H9 (cell line): ENCODE results near the gene PABPC3. TPM values are rescaled to one million over a fixed set of nuclear protein-coding genes. Genes with fewer than 3 reads are reported as not detected.

ENCODE experiments used
- DNase-seq: peaks from one replicate; pipeline ENCODE4 v3.0.0-alpha.2; 2017
- H2AFZ ChIP-seq: one replicate; pipeline ENCODE4 v1.6.1; 2013; ENCODE audit warnings: mild to moderate bottlenecking, low read length, control low read depth, moderate library complexity
- H2AK5ac ChIP-seq: 2 replicates; pipeline ENCODE4 v1.6.1; 2013; ENCODE audit warnings: low read length, control low read depth, mixed read lengths; ENCODE audit not compliant: insufficient read length
- H2BK120ac ChIP-seq: one replicate; pipeline ENCODE4 v1.6.1; 2013; ENCODE audit warnings: low read depth, mild to moderate bottlenecking, low read length, control low read depth, inconsistent platforms; ENCODE audit not compliant: poor library complexity, severe bottlenecking
- H2BK12ac ChIP-seq: 2 replicates; pipeline ENCODE4 v1.6.1; 2013; ENCODE audit warnings: low read length, control low read depth, mixed read lengths, low read depth; ENCODE audit not compliant: insufficient read length
- H2BK15ac ChIP-seq: 2 replicates; pipeline ENCODE4 v1.6.1; 2013; ENCODE audit warnings: low read depth, low read length, control low read depth
- H2BK20ac ChIP-seq: one replicate; pipeline ENCODE4 v1.6.1; 2013; ENCODE audit warnings: low read depth, mild to moderate bottlenecking, low read length, control low read depth, inconsistent platforms; ENCODE audit not compliant: poor library complexity, severe bottlenecking
- H2BK5ac ChIP-seq: 2 replicates; pipeline ENCODE4 v1.6.1; 2013; ENCODE audit warnings: low read length, control low read depth, mixed read lengths; ENCODE audit not compliant: insufficient read length
- H3K14ac ChIP-seq: 2 replicates; pipeline ENCODE4 v1.6.1; 2013; ENCODE audit warnings: low read length, control low read depth; ENCODE audit not compliant: insufficient read depth
- H3K18ac ChIP-seq: 2 replicates; pipeline ENCODE4 v1.6.1; 2013; ENCODE audit warnings: low read depth, mild to moderate bottlenecking, mixed read lengths, low read length, control low read depth; ENCODE audit not compliant: insufficient read length
- H3K23ac ChIP-seq: 2 replicates; pipeline ENCODE4 v1.6.1; 2013; ENCODE audit warnings: low read length, control low read depth, mixed read lengths, low read depth; ENCODE audit not compliant: insufficient read length
- H3K23me2 ChIP-seq: 2 replicates; pipeline ENCODE4 v1.6.1; 2013; ENCODE audit warnings: low read depth, mild to moderate bottlenecking, mixed read lengths, low read length, control low read depth; ENCODE audit not compliant: insufficient read length, poor library complexity, severe bottlenecking
- H3K27ac ChIP-seq: 2 replicates; pipeline ENCODE4 v1.5.1; 2013; ENCODE audit warnings: low read length, control low read depth, mixed read lengths, low read depth; ENCODE audit not compliant: insufficient read length
- H3K27me3 ChIP-seq: 2 replicates; pipeline ENCODE4 v1.6.1; 2013; ENCODE audit warnings: low read length, control low read depth, inconsistent platforms; ENCODE audit not compliant: insufficient read depth
- H3K4ac ChIP-seq: 2 replicates; pipeline ENCODE4 v1.6.1; 2013; ENCODE audit warnings: low read depth, mild to moderate bottlenecking, control low read depth, inconsistent platforms, low read length, moderate library complexity
- H3K4me1 ChIP-seq: 2 replicates; pipeline ENCODE4 v1.6.1; 2013; ENCODE audit warnings: low read length, control low read depth, inconsistent platforms; ENCODE audit not compliant: insufficient read depth
- H3K4me2 ChIP-seq: 2 replicates; pipeline ENCODE4 v1.6.1; 2013; ENCODE audit warnings: low read length, control low read depth, mixed read lengths; ENCODE audit not compliant: insufficient read length, insufficient read depth
- H3K56ac ChIP-seq: 2 replicates; pipeline ENCODE4 v1.6.1; 2013; ENCODE audit warnings: low read depth, mild to moderate bottlenecking, mixed read lengths, low read length, control low read depth; ENCODE audit not compliant: insufficient read length
- H3K79me1 ChIP-seq: 2 replicates; pipeline ENCODE4 v1.6.1; 2013; ENCODE audit warnings: low read depth, mild to moderate bottlenecking, moderate library complexity, low read length, control low read depth, inconsistent platforms; ENCODE audit not compliant: insufficient read depth, poor library complexity, severe bottlenecking
- H3K79me2 ChIP-seq: 2 replicates; pipeline ENCODE4 v1.6.1; 2013; ENCODE audit warnings: low read length, control low read depth, inconsistent platforms; ENCODE audit not compliant: insufficient read depth
- H3K9ac ChIP-seq: 2 replicates; pipeline ENCODE4 v1.6.1; 2013; ENCODE audit warnings: low read length, control low read depth, mixed read lengths; ENCODE audit not compliant: insufficient read length; ENCODE audit errors: extremely low read depth
- H3K9me3 ChIP-seq: one replicate; pipeline ENCODE4 v1.6.1; 2013; ENCODE audit warnings: low read depth, low read length, inconsistent platforms; ENCODE audit not compliant: control insufficient read depth
- H3T11ph ChIP-seq: one replicate; pipeline ENCODE4 v1.6.1; 2013; ENCODE audit warnings: mild to moderate bottlenecking, low read length, control low read depth, inconsistent platforms
- H4K20me1 ChIP-seq: one replicate; pipeline ENCODE4 v1.6.1; 2013; ENCODE audit not compliant: control insufficient read depth, insufficient read length, insufficient read depth
- H4K5ac ChIP-seq: 2 replicates; pipeline ENCODE4 v1.6.1; 2013; ENCODE audit warnings: low read depth, mild to moderate bottlenecking, mixed read lengths, low read length, control low read depth; ENCODE audit not compliant: insufficient read length
- H4K8ac ChIP-seq: replicated peaks from 2 replicates; pipeline ENCODE4 v1.6.1; 2013; ENCODE audit warnings: low read length, control low read depth, mixed read lengths, low read depth; ENCODE audit not compliant: insufficient read length
- H4K91ac ChIP-seq: 2 replicates; pipeline ENCODE4 v1.6.1; 2013; ENCODE audit warnings: low read depth, mild to moderate bottlenecking, moderate library complexity, mixed read lengths, low read length, control low read depth; ENCODE audit not compliant: insufficient read length
- H3K27ac Mint-ChIP-seq, 3 experiments: 2 replicates in 2 of 3; 3 replicates in 1 of 3; pipeline ENCODE4 v1.8.0; 2020 to 2021; ENCODE audit warnings: mixed read lengths in 3 of 3, mild to moderate bottlenecking in 1 of 3, moderate library complexity in 1 of 3
- H3K27me3 Mint-ChIP-seq: 2 replicates; pipeline ENCODE4 v1.8.0; 2021; ENCODE audit warnings: low read depth, mild to moderate bottlenecking, moderate library complexity, mixed read lengths
- H3K36me3 Mint-ChIP-seq, 3 experiments: 2 replicates in 2 of 3; 3 replicates in 1 of 3; pipeline ENCODE4 v1.8.0; 2020 to 2021; ENCODE audit warnings: low read depth in 3 of 3, mixed read lengths in 3 of 3; ENCODE audit not compliant: insufficient read depth in 1 of 3
- H3K4me1 Mint-ChIP-seq, 2 experiments: 2 replicates each; pipeline ENCODE4 v1.8.0; 2020; ENCODE audit warnings: mixed read lengths in 2 of 2
- H3K4me3 Mint-ChIP-seq, 2 experiments: 2 replicates in 1 of 2; 3 replicates in 1 of 2; pipeline ENCODE4 v1.8.0; 2020 to 2021; ENCODE audit warnings: mild to moderate bottlenecking in 2 of 2, mixed read lengths in 2 of 2, moderate library complexity in 1 of 2
- H3K9me3 Mint-ChIP-seq, 2 experiments: 2 replicates in 1 of 2; 3 replicates in 1 of 2; pipeline ENCODE4 v1.8.0; 2020; ENCODE audit warnings: mild to moderate bottlenecking in 2 of 2, mixed read lengths in 2 of 2, moderate library complexity in 1 of 2
- CTCF ChIP-seq: fragments of 200-600 bp; sonication (generic); conservative IDR thresholded peaks from 3 replicates; pipeline ENCODE4 v1.8.0; 2021; ENCODE audit warnings: antibody characterized with exemption, mild to moderate bottlenecking
- WGBS: extraction: QIAGEN DNeasy Blood & Tissue Kit; methylation state at CpG from one replicate; pipeline ENCODE4 v1.1.7; 2013; ENCODE audit warnings: missing lambda C conversion rate, low lambda C conversion rate, mixed read lengths; ENCODE audit not compliant: insufficient read length; ENCODE audit errors: extremely low coverage; 5-methylcytosine and 5-hydroxymethylcytosine counted together
- total RNA-seq: library from RNA; stranded (reverse); gene quantifications from 2 replicates; pipeline ENCODE4 v1.2.1, GENCODE V29; 2021

The PABPC3 gene
- total RNA-seq, 1 experiment from 2014 or later: 0.31 TPM

GRCh38 chr13:25130944-25131343 lies 35.0 kb downstream of the PABPC3 start:
- H3K27me3 Mint-ChIP-seq: peaks cover 24% of the 10 kb centered on the region
- no peak for TF ChIP-seq CTCF
- Histone ChIP-seq H3K23ac (no peak overlapping the region), H3K9me3 (no peaks in the 10 kb centered on the region), H3K56ac (no peak overlapping the region), H2BK15ac (no peak overlapping the region), H4K8ac (no peak overlapping the region), H4K5ac (no peak overlapping the region), H2BK5ac (no peak overlapping the region), H4K20me1 (no peaks in the 10 kb centered on the region), H3K18ac (no peak overlapping the region), H4K91ac (no peak overlapping the region), H2BK20ac (no peak overlapping the region), H3K79me1 (no peaks in the 10 kb centered on the region), H3K27me3 (no peaks in the 10 kb centered on the region), H3K23me2 (no peaks in the 10 kb centered on the region), H3K27ac (no peak overlapping the region), H3K79me2 (no peaks in the 10 kb centered on the region), H3K4me2 (no peak overlapping the region), H3K14ac (no peak overlapping the region), H3K4me1 (peaks cover 4% of the 10 kb centered on the region; the same call in 1 of the 2 replicates), H2AK5ac (no peak overlapping the region), H2BK12ac (no peak overlapping the region), H2BK120ac (no peak overlapping the region), H3K9ac (no peak overlapping the region), H2AFZ (no peak overlapping the region), H3K4ac (no peak overlapping the region), H3T11ph (no peak overlapping the region)
- H3K4me1 Mint-ChIP-seq: peaks cover 19 to 24% of the 10 kb centered on the region in 2 experiments
- DNase-seq: no peak
- peaks cover 16 to 22% of the 10 kb centered on the region in 2 experiments for H3K9me3 Mint-ChIP-seq
- no peak overlapping the region for H3K27ac Mint-ChIP-seq
- no CpG with 5 or more reads among the region's 3 CpGs for WGBS
- H3K36me3 Mint-ChIP-seq: peaks cover 2 to 23% (median 18%) of the 10 kb centered on the region in 3 experiments; a peak in 6 of 7 replicates
- no peak overlapping the region for H3K4me3 Mint-ChIP-seq
